ENCODE results near the gene CGA.

GRCh38 chr6:87099472-87099871, 4.6 kb upstream of the CGA start:
- TF ChIP-seq POLR2AphosphoS5 (IDR thresholded peaks at IDR 0.05; ENCODE audit: low read depth, low read length) (no peak), TAF1 (IDR thresholded peaks at IDR 0.05; ENCODE audit: borderline replicate concordance, insufficient read depth, low read length) (no peak), REST (IDR thresholded peaks at IDR 0.05; ENCODE audit: insufficient read depth in 1 of 2, low read depth in 2 of 2, low read length in 2 of 2) (no peak), SIN3A (IDR thresholded peaks at IDR 0.05; ENCODE audit: borderline replicate concordance, insufficient read depth, low read length) (no peak), FOXP2 (optimal IDR thresholded peaks at IDR 0.05; ENCODE audit: borderline replicate concordance, extremely low read depth, extremely low read length, insufficient read depth) (no peak)
